Epithelial cell of proximal tubule (primary cell): ENCODE data around the gene EPHX1. TPM values are rescaled to one million over a fixed set of nuclear protein-coding genes. Genes with fewer than 3 reads are reported as not detected.
A peak's percentile ranks its signal among the peaks of the same experiment; 100 is the strongest.

ENCODE experiments used
- DNase-seq: peaks from one replicate; pipeline ENCODE4 v3.0.0-alpha.2; 2011; ENCODE audit warnings: low read depth
- H3K4me3 ChIP-seq: 2 replicates; pipeline ENCODE4 v1.5.1; 2011; ENCODE audit warnings: low read depth, mild to moderate bottlenecking, low read length
- total RNA-seq: library from RNA; depleted of rRNA; stranded (reverse); fragments of >200 nt; gene quantifications from 2 replicates; pipeline ENCODE4 v1.2.3, GENCODE V29; 2015
- TF ChIP-seq, protein P1 (sequence below): conservative IDR thresholded peaks from 2 replicates; pipeline ENCODE4 v1.5.1; 2012; ENCODE audit warnings: low read depth, mild to moderate bottlenecking, low read length

EPHX1 gene
- total RNA-seq, 1 donor from 2014 or later = 20.1 TPM

DNA sequence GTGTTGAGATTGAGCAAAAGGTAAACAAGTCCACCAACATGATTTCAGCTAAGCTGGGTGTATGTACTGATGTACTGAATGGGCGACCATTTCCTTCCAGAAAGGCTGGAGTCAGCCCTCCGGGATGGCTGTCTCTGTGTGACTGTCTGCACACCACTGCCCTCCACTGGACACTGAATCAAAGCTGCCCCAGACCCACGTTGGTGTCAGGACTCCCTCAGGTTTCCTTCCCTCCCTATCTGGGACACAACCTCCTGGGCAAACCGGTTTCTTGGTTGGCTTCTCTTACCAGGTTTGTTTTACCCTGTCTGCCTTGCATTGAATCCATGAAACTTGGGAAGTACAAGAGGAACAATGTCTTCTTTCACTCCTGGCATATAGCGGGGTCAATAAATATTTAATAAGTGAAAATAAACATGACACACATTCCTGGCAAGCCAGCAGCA, 37.6 kb upstream of the EPHX1 start:
- H3K4me3 ChIP-seq = no peak overlapping the region
- no peak for DNase-seq
- TF ChIP-seq, protein P1, sequence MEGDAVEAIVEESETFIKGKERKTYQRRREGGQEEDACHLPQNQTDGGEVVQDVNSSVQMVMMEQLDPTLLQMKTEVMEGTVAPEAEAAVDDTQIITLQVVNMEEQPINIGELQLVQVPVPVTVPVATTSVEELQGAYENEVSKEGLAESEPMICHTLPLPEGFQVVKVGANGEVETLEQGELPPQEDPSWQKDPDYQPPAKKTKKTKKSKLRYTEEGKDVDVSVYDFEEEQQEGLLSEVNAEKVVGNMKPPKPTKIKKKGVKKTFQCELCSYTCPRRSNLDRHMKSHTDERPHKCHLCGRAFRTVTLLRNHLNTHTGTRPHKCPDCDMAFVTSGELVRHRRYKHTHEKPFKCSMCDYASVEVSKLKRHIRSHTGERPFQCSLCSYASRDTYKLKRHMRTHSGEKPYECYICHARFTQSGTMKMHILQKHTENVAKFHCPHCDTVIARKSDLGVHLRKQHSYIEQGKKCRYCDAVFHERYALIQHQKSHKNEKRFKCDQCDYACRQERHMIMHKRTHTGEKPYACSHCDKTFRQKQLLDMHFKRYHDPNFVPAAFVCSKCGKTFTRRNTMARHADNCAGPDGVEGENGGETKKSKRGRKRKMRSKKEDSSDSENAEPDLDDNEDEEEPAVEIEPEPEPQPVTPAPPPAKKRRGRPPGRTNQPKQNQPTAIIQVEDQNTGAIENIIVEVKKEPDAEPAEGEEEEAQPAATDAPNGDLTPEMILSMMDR = peak; percentile 95

DNA sequence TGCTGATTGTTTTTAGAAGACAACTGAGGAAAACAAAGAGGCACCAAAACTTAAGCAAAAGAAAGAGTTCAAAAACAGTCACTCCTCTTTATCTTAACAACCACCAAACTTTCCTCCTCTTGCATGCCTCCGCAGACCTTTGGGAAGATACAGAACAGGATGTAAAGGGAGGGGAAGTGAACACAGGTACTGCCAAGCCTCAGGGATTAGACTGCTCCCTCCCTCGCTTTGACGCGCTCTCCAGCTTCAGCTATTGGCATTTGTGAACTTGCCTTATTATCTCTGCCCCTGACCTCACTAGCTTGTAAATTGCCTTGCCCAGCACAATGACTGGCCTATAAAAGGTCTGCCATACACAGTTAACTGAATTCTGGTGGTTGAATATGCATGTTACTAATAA, 37.1 kb upstream of the EPHX1 start:
- no peak overlapping the region for H3K4me3 ChIP-seq
- TF ChIP-seq, protein P1 = no peak
- no peak for DNase-seq

DNA sequence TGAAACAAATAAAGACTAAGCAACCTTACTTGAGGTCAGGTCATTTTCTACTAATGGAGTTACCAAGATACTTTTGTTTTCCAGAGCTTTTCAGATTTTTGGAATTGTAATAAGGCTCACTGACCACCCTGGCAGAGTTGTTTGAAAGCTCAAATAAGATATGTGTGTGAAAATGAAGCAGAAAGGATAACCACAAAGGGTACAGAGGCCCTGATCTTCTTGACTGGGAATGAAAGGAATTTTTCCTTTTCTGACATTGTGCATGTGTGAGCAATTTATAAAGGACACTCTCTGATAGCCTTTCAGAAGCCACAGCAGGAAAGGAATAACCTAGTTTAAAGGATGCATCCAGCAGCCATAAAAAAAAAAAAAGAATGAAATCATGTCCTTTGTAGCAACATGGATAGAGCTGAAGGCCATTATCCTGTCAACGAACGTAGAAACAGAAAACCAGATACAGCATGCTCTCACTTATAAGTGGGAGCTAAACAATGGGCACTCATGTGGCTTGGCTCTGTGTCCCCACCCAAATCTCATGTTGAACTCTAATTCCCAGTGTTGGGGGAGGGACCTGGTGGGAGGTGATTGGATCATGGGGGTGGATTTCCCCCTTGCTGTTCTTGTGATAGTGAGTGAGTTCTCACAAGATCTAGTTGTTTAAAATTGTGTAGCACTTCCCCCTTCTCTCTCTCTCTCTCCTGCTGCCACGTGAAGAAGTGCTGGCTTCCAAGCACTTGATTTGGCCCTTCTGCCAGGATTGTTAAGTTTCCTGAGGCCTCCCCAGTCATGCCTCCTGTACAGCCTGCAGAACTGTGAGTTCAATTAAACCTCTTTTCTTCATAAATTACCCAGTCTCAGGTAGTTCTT, 35.4 kb upstream of the EPHX1 start:
- TF ChIP-seq, protein P1 = no peak
- DNase-seq = no peak
- no peak overlapping the region for H3K4me3 ChIP-seq

DNA sequence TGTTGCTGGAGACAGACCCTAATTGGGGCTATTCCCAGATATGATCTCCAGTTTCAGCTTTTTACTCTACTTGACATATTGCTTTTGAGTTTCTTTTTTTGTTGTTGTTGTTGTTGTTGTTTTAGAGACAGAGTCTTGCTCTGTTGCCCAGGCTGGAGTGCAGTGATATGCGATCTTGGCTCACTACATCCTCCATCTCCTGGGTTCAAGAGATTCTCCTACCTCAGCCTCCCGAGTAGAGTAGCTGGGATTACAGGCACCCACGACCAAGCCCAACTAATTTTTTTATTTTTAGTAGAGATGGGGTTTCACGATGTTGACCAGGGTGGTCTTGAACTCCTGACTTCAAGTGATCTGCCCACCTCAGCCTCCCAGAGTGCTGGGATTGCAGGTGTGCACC, 33.6 kb upstream of the EPHX1 start:
- TF ChIP-seq, protein P1 = no peak
- no peak overlapping the region for H3K4me3 ChIP-seq

DNA sequence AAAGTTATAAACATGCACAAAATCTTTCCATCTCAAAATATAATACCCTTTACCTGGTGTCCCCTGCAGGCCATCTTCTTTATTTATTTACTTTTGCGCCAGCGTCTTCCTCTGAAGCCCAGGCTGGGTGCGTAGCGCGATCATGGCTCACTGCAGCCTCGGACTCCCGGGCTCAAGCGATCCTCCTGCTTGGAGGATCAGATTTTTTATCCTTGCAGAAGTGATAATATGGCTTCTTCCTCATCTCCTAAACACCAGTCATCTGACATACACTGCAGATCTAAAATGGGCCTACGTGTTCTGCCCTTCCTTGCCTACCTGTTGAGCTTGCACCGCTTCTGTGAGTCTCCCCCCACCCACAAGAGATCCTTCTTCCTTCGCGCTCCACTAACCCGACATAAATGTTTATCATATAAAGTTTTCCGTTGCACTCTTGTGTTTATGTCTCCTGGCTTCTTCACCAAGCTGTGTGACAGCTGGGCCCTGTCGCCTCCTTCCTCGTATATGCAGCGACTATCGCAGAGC, 32.8 kb upstream of the EPHX1 start:
- no peak for DNase-seq
- TF ChIP-seq, protein P1 = no peak
- H3K4me3 ChIP-seq = peak overlapping the region; percentile 96

More for the DNA sequence above, 33.6 kb upstream of the EPHX1 start:
- no peak for DNase-seq

DNA sequence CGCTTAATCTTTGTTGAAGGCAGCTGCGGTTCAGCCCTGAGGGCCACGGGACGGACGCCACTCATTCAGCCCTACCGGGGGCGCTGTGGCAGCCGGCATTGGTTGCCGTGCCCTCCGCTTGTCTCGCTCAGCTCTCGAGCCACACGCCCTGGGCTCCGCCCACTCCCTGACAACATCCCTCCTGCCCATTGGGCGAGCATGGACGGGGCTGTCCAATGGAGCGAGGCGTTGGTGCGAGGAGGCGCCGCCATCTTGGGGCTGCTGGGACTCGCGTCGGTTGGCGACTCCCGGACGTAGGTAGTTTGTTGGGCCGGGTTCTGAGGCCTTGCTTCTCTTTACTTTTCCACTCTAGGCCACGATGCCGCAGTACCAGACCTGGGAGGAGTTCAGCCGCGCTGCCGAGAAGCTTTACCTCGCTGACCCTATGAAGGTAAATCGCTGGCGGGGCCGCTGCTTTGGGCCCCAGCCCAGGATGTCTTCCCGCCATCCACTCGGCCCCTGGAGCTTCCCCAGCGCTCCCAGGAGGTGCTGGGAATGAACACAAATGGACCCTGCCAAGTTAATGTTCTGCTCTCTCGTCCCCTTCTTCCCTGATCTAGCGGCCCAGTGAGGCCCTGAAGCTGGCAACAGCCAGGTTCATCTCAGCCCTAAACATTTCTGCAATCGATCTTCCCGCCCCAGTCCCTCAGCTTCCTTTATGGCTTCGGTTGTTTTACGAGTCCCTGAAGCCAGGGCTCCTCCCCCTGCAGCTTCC, 32.2 kb upstream of the EPHX1 start, which contains the start of gene SRP9:
SRP9 (plus strand) TSS at position 244 of the 754 bp plus-strand sequence; CDS start at position 359, 115 bp downstream.
- DNase-seq = peak; percentile 75
- TF ChIP-seq, protein P1 = peak; percentile 82
- peak within 1 kb of the TSS; percentile 96 for H3K4me3 ChIP-seq
